Smooth muscle cell (in vitro differentiated cells): ENCODE measurements around the gene SUCLG2. TPM values are rescaled to one million over a fixed set of nuclear protein-coding genes. Genes with fewer than 3 reads are reported as not detected.

ENCODE experiments used
- DNase-seq: peaks from one replicate; lab custom pipeline; 2025; ENCODE audit not compliant: unreplicated experiment; lab: John Stamatoyannopoulos, UW
- H2AFZ ChIP-seq: fragments of 200-600 bp; sonication (generic); 2 replicates; pipeline ENCODE4 v1.6.0; 2016; ENCODE audit warnings: antibody characterized with exemption, low read depth, mild to moderate bottlenecking
- H3F3A ChIP-seq: fragments of 200-600 bp; sonication (generic); 2 replicates; pipeline ENCODE4 v1.6.0; 2017; ENCODE audit warnings: antibody characterized with exemption, low read depth
- H3K27ac ChIP-seq: fragments of 200-600 bp; sonication (generic); 2 replicates; pipeline ENCODE4 v1.5.1; 2016; ENCODE audit warnings: low read depth, mild to moderate bottlenecking
- H3K27me3 ChIP-seq: fragments of 200-600 bp; sonication (generic); 2 replicates; pipeline ENCODE4 v1.6.1; 2016; ENCODE audit warnings: low read depth, mild to moderate bottlenecking
- H3K36me3 ChIP-seq: fragments of 200-600 bp; sonication (generic); 2 replicates; pipeline ENCODE4 v1.5.1; 2016; ENCODE audit warnings: low read depth
- H3K4me1 ChIP-seq: fragments of 200-600 bp; sonication (generic); 2 replicates; pipeline ENCODE4 v1.5.1; 2016; ENCODE audit warnings: low read depth
- H3K4me2 ChIP-seq: fragments of 200-600 bp; sonication (generic); 2 replicates; pipeline ENCODE4 v1.6.0; 2016; ENCODE audit warnings: mild to moderate bottlenecking
- H3K4me3 ChIP-seq: fragments of 200-600 bp; sonication (generic); 2 replicates; pipeline ENCODE4 v1.5.1; 2016; ENCODE audit warnings: mild to moderate bottlenecking
- H3K79me2 ChIP-seq: fragments of 200-600 bp; sonication (generic); 2 replicates; pipeline ENCODE4 v1.6.0; 2016; ENCODE audit warnings: low read depth, mild to moderate bottlenecking
- H3K9ac ChIP-seq: fragments of 200-600 bp; sonication (generic); 2 replicates; pipeline ENCODE4 v1.6.0; 2016; ENCODE audit warnings: low read depth
- H3K9me3 ChIP-seq: fragments of 200-600 bp; sonication (generic); replicated peaks from 2 replicates; pipeline ENCODE4 v1.5.1; 2016; ENCODE audit warnings: low read depth
- H4K20me1 ChIP-seq: fragments of 200-600 bp; sonication (generic); 2 replicates; pipeline ENCODE4 v1.6.0; 2016; ENCODE audit warnings: low read depth
- WGBS: methylation state at CpG from one replicate; pipeline ENCODE4 v1.1.7; 2016; ENCODE audit warnings: low lambda C conversion rate; 5-methylcytosine and 5-hydroxymethylcytosine counted together
- polyA plus RNA-seq: library from polyadenylated mRNA; unstranded; fragments of >200 nt; fragmentation: Nextera tagmentation; extraction: Ambion mirVana; gene quantifications from 2 replicates; pipeline ENCODE4 v1.2.1, GENCODE V29; 2016
- total RNA-seq: library from RNA; depleted of rRNA; stranded (reverse); fragments of >200 nt; gene quantifications from 2 replicates; pipeline ENCODE4 v1.2.3, GENCODE V29; 2014
- TF ChIP-seq, protein P1 (sequence below): fragments of 200-600 bp; sonication (generic); IDR thresholded peaks from 2 replicates; pipeline ENCODE4 v1.5.1; 2017; ENCODE audit warnings: borderline replicate concordance, mild to moderate bottlenecking, antibody characterized with exemption; ENCODE audit not compliant: insufficient read depth, poor library complexity, severe bottlenecking

The SUCLG2 gene
- total and polyA plus RNA-seq, 2 experiments from 2014 or later, result 40.3 to 45.4 TPM

DNA sequence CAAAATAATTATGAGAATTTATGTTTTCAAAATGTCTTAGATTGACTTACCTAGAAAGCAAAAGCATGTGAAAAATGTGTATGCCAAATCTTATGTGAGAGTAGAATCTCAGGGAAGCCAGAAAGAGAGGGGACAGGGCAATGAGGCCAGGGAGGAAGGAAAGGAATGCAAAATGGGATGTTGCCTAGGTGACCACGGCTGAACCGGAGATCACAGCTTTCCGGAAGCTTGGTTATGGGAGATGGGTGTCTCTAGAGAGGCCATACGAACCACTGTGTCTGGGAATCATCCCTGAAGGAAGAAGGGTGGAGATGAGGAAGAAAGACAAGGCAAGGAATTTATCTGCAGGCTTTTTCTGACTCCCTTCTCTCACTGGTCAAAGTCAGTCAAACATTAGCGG, 76.0 kb downstream of the SUCLG2 start:
- no peak overlapping the region for H3K9ac ChIP-seq
- H3K4me1 ChIP-seq, result no peaks in the 10 kb centered on the region
- no peak overlapping the region for H3K4me2 ChIP-seq
- no peaks in the 10 kb centered on the region for H3K36me3 ChIP-seq
- no peak overlapping the region for H2AFZ ChIP-seq
- H3F3A ChIP-seq, result no peaks in the 10 kb centered on the region
- peaks cover 5% of the 10 kb centered on the region for H3K9me3 ChIP-seq
- H4K20me1 ChIP-seq, result peaks cover 27% of the 10 kb centered on the region
- WGBS, result 64% methylated on average over 5 of the region's 5 CpGs
- peaks cover 3% of the 10 kb centered on the region for H3K79me2 ChIP-seq
- H3K4me3 ChIP-seq, result no peak overlapping the region
- H3K27ac ChIP-seq, result no peak overlapping the region
- no peak for DNase-seq
- TF ChIP-seq, protein P1, sequence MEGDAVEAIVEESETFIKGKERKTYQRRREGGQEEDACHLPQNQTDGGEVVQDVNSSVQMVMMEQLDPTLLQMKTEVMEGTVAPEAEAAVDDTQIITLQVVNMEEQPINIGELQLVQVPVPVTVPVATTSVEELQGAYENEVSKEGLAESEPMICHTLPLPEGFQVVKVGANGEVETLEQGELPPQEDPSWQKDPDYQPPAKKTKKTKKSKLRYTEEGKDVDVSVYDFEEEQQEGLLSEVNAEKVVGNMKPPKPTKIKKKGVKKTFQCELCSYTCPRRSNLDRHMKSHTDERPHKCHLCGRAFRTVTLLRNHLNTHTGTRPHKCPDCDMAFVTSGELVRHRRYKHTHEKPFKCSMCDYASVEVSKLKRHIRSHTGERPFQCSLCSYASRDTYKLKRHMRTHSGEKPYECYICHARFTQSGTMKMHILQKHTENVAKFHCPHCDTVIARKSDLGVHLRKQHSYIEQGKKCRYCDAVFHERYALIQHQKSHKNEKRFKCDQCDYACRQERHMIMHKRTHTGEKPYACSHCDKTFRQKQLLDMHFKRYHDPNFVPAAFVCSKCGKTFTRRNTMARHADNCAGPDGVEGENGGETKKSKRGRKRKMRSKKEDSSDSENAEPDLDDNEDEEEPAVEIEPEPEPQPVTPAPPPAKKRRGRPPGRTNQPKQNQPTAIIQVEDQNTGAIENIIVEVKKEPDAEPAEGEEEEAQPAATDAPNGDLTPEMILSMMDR, result no peak
- no peaks in the 10 kb centered on the region for H3K27me3 ChIP-seq

DNA sequence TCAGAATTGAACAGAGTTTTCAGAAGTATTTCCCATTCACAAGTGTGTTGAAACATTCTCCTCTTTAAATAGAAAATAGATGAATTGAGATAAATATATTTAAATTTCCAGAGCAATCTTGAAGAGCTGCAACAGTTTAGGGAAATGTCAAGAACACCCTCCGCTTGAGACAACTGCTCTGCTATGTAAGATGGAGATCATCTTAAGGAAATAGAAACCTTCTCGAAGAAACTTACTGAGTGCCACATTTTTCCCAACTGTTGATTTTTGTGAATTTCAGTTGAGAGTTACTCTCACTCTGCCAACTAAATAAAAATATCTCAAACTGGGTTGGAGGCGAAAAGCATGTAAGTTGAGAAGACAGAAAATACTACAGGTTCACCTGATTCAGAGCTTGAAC, 78.0 kb downstream of the SUCLG2 start:
- 96% methylated on average over 3 of the region's 3 CpGs for WGBS
- no peak for DNase-seq
- H3K79me2 ChIP-seq, result peaks cover 3% of the 10 kb centered on the region

DNA sequence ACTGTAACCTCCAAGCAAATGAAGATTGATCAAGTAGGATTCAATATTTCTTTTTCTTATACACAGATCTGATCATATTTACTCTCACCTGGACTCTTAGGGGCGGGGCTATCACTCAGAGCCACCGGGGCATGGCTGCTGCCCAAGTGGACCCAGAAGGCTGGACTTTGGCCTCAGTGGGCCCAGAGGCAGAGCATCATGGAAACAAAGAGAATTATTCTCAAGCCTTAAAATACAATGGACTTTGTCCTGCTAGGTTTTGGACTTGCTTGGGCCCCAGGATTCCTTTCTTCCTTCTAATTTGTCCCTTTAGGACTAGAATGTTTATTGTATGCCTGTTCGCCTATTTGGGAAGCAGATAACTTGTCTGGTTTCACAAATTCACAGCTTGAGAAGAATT, 85.1 kb downstream of the SUCLG2 start:
- Histone ChIP-seq H3K27ac (no peak overlapping the region), H3K4me1 (no peaks in the 10 kb centered on the region), H3K9me3 (peaks cover 3% of the 10 kb centered on the region), H3K9ac (no peak overlapping the region), H3K36me3 (no peaks in the 10 kb centered on the region), H3K4me2 (no peak overlapping the region), H3K27me3 (no peaks in the 10 kb centered on the region), H2AFZ (no peak overlapping the region), H3K4me3 (no peak overlapping the region), H3K79me2 (no peaks in the 10 kb centered on the region), H3F3A (no peaks in the 10 kb centered on the region), H4K20me1 (peaks cover 10% of the 10 kb centered on the region)
- TF ChIP-seq, protein P1, result no peak
- DNase-seq, result no peak
- 95% methylated on average over 3 of the region's 3 CpGs for WGBS

More for the DNA sequence above, 78.0 kb downstream of the SUCLG2 start:
- TF ChIP-seq, protein P1, result no peak
- H3K27ac ChIP-seq, result no peak overlapping the region
- H3K36me3 ChIP-seq, result no peaks in the 10 kb centered on the region
- H3K4me2 ChIP-seq, result no peak overlapping the region
- no peaks in the 10 kb centered on the region for H3K27me3 ChIP-seq
- no peaks in the 10 kb centered on the region for H3K4me1 ChIP-seq
- peaks cover 5% of the 10 kb centered on the region for H3K9me3 ChIP-seq
- H3K9ac ChIP-seq, result no peak overlapping the region
- no peak overlapping the region for H3K4me3 ChIP-seq
- peaks cover 17% of the 10 kb centered on the region for H4K20me1 ChIP-seq
- no peaks in the 10 kb centered on the region for H3F3A ChIP-seq
- no peak overlapping the region for H2AFZ ChIP-seq

DNA sequence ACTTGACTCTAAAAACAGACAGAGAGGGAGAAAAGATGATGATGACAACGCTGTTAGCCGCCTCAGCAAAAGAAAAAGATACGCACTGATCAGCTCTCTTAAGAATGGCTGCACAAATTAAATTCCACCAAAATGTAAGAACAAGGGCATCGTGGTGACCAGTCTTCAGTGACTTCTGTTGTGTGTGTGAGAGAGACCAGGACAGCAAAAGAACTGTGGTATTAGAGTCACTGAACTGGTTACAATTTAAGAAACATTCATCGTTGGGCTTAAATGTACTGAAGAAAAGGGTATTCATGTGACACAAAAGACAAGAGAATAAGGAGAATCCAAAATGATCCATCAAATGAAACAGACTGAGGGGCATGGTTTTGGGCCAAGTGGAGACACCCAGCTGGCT, 86.5 kb downstream of the SUCLG2 start:
- Histone ChIP-seq H3K4me3 (no peak overlapping the region), H3K4me2 (no peak overlapping the region), H3K9me3 (no peaks in the 10 kb centered on the region), H2AFZ (no peak overlapping the region), H3K27me3 (no peaks in the 10 kb centered on the region), H4K20me1 (peaks cover 10% of the 10 kb centered on the region), H3K9ac (no peak overlapping the region), H3F3A (no peaks in the 10 kb centered on the region), H3K27ac (no peak overlapping the region), H3K36me3 (no peaks in the 10 kb centered on the region), H3K79me2 (no peaks in the 10 kb centered on the region), H3K4me1 (no peaks in the 10 kb centered on the region)
- DNase-seq, result no peak
- WGBS, result 96% methylated on average over 5 of the region's 5 CpGs
- TF ChIP-seq, protein P1, result no peak
